DND-41 (cell line): ENCODE results near the gene CCDC178.

Source experiments
- EZH2 ChIP-seq: IDR thresholded peaks from 3 replicates; pipeline ENCODE4 v1.6.1; 2012; ENCODE audit warnings: borderline replicate concordance, low read depth, mild to moderate bottlenecking, moderate library complexity, low read length, inconsistent platforms; ENCODE audit not compliant: severe bottlenecking
- TF ChIP-seq, protein P1 (sequence below): IDR thresholded peaks from 2 replicates; pipeline ENCODE4 v1.5.1; 2012; ENCODE audit warnings: borderline replicate concordance, low read length, moderate library complexity, mild to moderate bottlenecking; ENCODE audit not compliant: poor library complexity, severe bottlenecking; ENCODE audit errors: extremely low read depth

- TF ChIP-seq, protein P1, sequence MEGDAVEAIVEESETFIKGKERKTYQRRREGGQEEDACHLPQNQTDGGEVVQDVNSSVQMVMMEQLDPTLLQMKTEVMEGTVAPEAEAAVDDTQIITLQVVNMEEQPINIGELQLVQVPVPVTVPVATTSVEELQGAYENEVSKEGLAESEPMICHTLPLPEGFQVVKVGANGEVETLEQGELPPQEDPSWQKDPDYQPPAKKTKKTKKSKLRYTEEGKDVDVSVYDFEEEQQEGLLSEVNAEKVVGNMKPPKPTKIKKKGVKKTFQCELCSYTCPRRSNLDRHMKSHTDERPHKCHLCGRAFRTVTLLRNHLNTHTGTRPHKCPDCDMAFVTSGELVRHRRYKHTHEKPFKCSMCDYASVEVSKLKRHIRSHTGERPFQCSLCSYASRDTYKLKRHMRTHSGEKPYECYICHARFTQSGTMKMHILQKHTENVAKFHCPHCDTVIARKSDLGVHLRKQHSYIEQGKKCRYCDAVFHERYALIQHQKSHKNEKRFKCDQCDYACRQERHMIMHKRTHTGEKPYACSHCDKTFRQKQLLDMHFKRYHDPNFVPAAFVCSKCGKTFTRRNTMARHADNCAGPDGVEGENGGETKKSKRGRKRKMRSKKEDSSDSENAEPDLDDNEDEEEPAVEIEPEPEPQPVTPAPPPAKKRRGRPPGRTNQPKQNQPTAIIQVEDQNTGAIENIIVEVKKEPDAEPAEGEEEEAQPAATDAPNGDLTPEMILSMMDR: no peak
- TF ChIP-seq EZH2: no peak
These were observed 32.0 kb upstream of the CCDC178 start for GRCh38 chr18:33472509-33472908.
